Body of pancreas (tissue), 4 donors: ENCODE data around the gene ADRM1. TPM values are rescaled to one million over a fixed set of nuclear protein-coding genes. Genes with fewer than 3 reads are reported as not detected.

Experiments
- ATAC-seq: fragments of 150-250 bp; one replicate; pipeline ENCODE4 v1.9.1; 2016
- DNase-seq, 4 donors: peaks; one replicate each; pipeline ENCODE4 v3.0.0-alpha.2; 2019
- H3K27ac ChIP-seq, 4 donors: fragments of 200-600 bp; sonication (generic); 1 replicate in 3 of 4; 2 replicates in 1 of 4; pipeline versions ENCODE4 v1.5.1 to v1.6.1; 2016 to 2019; ENCODE audit warnings: mild to moderate bottlenecking in 1 of 4, mixed read lengths in 1 of 4, moderate library complexity in 1 of 4
- H3K27me3 ChIP-seq, 2 donors: fragments of 200-600 bp; sonication (generic); one replicate each; pipeline ENCODE4 v1.6.0; 2016; ENCODE audit warnings: mild to moderate bottlenecking in 1 of 2
- H3K36me3 ChIP-seq, 2 donors: fragments of 200-600 bp; sonication (generic); replicated peaks in 1 of 2; 2 replicates each; pipeline ENCODE4 v1.5.1; 2016; ENCODE audit warnings: low read depth in 2 of 2; ENCODE audit not compliant: insufficient read depth in 1 of 2
- H3K4me1 ChIP-seq: fragments of 200-600 bp; sonication (generic); one replicate; pipeline ENCODE4 v1.6.0; 2016
- H3K4me3 ChIP-seq, 2 donors: fragments of 200-600 bp; sonication (generic); 1 replicate in 1 of 2; 2 replicates in 1 of 2; pipeline ENCODE4 v1.5.1; 2016 to 2019
- H3K9me3 ChIP-seq, 3 donors: fragments of 200-600 bp; sonication (generic); 1 replicate in 2 of 3; 2 replicates in 1 of 3; pipeline ENCODE4 v1.5.1; 2016
- POLR2A ChIP-seq, 3 donors: fragments of 450-650 bp; IDR thresholded peaks; one replicate each; pipeline ENCODE4 v1.6.1; 2016; ENCODE audit warnings: antibody characterized with exemption in 3 of 3, mild to moderate bottlenecking in 2 of 3
- WGBS, 2 donors: methylation state at CpG; one replicate each; pipeline ENCODE4 v1.1.5; 2017; 5-methylcytosine and 5-hydroxymethylcytosine counted together
- intact Hi-C: fragments of 100-400 bp; cut with DNase I; formaldehyde crosslinking; loops from one replicate; pipeline ENCODE4 v1.15.1; 2023
- total RNA-seq, 2 donors: library from RNA; depleted of rRNA; stranded (reverse); fragments of >200 nt; gene quantifications; one replicate each; pipeline ENCODE4 v1.1.0, GENCODE V29; 2016
- TF ChIP-seq, protein P1 (sequence below), 7 experiments: fragments of 450-650 bp in 4 of 7; fragments of 200-600 bp in 3 of 7; sonication (generic) in 3 of 7; IDR thresholded peaks; one replicate each; pipeline ENCODE4 v1.5.1; 2016 to 2019; ENCODE audit warnings: antibody characterized with exemption in 7 of 7

The ADRM1 gene
- total RNA-seq, 2 donors from 2014 or later: 79.9 to 104 TPM

DNA sequence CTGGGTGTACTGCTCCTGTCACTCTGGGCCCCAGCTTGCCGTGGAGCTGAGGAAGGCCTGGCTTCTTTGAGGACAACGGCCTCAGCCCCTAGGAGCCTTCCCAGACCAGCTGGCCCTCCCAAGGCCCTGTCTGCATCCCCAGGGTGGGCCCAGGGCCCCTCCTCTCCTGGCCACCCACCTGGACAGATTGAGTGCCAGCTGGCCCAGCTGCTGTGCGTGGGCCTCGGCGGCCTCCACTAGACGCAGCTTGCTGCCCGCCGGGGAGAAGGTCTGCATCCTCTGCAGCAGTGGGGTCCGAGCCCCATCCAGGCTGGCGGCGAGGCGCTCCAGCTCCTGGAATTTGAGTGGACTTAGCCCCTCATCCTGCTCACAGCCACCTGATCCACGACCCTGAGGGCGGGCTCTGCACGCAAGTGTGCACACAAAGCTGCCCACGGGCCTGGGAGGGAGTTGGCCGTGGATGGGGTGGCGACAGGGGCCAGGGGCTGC, 14.4 kb downstream of the ADRM1 start:
- H3K4me3 ChIP-seq: no peak overlapping the region
- no peaks in the 10 kb centered on the region for H3K4me1 ChIP-seq
- WGBS, 2 donors: 86% methylated on average over 18 of the region's 18 CpGs; no CpG with 5 or more reads in 1 of the 2 donors
- H3K9me3 ChIP-seq: no peaks in the 10 kb centered on the region
- no peak for ATAC-seq
- intact Hi-C loops: no loop called here
- peaks cover 0 to 13% of the 10 kb centered on the region in 2 donors for H3K36me3 ChIP-seq
- no peaks in the 10 kb centered on the region for H3K27me3 ChIP-seq
- TF ChIP-seq, protein P1, sequence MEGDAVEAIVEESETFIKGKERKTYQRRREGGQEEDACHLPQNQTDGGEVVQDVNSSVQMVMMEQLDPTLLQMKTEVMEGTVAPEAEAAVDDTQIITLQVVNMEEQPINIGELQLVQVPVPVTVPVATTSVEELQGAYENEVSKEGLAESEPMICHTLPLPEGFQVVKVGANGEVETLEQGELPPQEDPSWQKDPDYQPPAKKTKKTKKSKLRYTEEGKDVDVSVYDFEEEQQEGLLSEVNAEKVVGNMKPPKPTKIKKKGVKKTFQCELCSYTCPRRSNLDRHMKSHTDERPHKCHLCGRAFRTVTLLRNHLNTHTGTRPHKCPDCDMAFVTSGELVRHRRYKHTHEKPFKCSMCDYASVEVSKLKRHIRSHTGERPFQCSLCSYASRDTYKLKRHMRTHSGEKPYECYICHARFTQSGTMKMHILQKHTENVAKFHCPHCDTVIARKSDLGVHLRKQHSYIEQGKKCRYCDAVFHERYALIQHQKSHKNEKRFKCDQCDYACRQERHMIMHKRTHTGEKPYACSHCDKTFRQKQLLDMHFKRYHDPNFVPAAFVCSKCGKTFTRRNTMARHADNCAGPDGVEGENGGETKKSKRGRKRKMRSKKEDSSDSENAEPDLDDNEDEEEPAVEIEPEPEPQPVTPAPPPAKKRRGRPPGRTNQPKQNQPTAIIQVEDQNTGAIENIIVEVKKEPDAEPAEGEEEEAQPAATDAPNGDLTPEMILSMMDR (IDR thresholded peaks at IDR 0.05): no peak
- no peak for TF ChIP-seq POLR2A (IDR thresholded peaks at IDR 0.05)
- DNase-seq: no peak
- no peak overlapping the region for H3K27ac ChIP-seq

DNA sequence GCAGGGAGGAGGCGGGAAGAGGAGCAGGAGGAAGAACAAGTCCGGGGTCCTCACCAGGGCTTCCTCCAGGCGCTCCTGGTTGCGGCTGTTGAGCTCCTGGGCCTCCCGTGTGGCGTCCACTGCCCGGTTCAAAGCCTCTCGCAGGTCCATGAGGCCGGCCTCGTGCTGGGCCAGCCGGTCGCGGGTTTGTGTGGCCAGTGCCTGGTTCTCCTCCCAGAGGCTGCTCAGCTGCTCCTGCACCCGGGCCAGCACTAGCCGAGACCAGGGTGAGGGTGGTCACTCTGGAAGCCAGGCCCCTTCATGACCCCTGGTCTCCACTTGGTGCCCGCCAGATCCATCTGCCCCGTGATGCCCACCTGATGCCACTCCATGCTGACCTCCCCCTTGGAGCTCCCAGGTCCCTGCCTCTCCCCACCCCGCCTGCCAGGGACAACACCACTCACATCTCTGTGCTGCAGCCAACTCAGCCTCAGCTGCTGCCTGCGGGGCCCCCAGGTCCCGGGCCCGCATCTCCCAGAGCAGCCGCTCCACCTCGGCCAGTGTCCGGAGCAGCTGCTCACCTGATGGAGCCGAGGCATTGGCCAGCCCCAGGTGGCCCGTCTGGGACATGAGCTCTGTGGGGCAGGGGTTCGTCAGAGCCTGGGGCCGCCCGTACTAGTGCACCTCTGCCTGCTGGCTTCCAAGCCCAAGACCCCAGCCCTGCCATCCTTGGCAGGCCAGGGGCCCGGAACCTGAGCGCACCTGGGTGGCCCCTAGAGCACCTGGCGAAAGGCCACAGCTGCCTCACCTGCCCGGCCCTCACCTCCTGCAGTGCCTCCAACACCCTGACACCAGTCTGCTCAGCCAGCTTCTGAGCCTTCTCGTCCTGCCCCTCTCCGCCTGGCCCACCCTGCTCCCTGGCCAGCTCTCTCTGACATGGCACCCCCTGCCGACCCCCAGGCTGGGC, 15.9 kb downstream of the ADRM1 start:
- no peak for TF ChIP-seq POLR2A (IDR thresholded peaks at IDR 0.05)
- TF ChIP-seq, protein P1 (IDR thresholded peaks at IDR 0.05): no peak
- peaks cover 0 to 13% of the 10 kb centered on the region in 2 donors for H3K36me3 ChIP-seq
- H3K27me3 ChIP-seq: no peaks in the 10 kb centered on the region
- H3K4me1 ChIP-seq: no peaks in the 10 kb centered on the region
- intact Hi-C loops: no loop called here
- 89 to 95% methylated on average over 17 to 25 of the region's 36 CpGs for WGBS, 2 donors
- ATAC-seq: no peak
- no peak for DNase-seq
- no peak overlapping the region for H3K4me3 ChIP-seq
- no peak overlapping the region for H3K27ac ChIP-seq
- H3K9me3 ChIP-seq: no peaks in the 10 kb centered on the region

DNA sequence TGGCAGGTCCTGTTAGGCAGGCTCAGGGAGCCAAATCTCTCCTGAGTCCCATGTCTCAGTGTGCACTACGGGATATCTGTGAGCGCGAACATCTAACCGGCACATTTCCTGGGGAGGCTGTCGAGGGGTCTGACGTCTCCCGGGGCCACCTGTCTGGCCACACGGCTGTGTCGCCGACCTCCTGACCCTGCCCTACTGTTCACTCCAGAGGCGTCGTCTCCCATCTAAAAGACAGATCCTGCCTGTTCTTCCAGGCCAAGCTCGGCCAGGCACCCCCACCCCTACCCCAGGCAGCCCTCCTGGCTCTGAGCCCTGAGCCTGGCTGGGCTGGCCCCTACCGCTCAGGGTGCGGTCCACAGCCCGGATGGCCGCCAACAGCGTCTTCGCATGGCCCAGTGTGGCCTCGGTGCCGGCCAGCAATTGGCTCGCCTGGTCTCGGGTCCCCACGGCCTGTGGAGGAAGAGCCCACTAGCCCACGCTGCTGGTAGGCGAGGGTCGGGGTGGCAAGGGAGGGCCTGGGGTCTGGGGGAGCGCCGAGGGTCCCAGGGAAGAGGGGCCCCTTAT, 16.6 kb downstream of the ADRM1 start:
- Histone ChIP-seq H3K27me3 (no peaks in the 10 kb centered on the region), H3K4me1 (no peaks in the 10 kb centered on the region), H3K9me3 (no peaks in the 10 kb centered on the region), H3K4me3 (no peak overlapping the region), H3K27ac (no peak overlapping the region), H3K36me3 (peaks cover 0 to 15% of the 10 kb centered on the region in 2 donors)
- 91 to 93% methylated on average over 9 to 25 of the region's 29 CpGs for WGBS, 2 donors
- no peak for TF ChIP-seq POLR2A (IDR thresholded peaks at IDR 0.05)
- TF ChIP-seq, protein P1 (IDR thresholded peaks at IDR 0.05): no peak
- ATAC-seq: no peak
- DNase-seq: no peak
- intact Hi-C loops: no loop called here

DNA sequence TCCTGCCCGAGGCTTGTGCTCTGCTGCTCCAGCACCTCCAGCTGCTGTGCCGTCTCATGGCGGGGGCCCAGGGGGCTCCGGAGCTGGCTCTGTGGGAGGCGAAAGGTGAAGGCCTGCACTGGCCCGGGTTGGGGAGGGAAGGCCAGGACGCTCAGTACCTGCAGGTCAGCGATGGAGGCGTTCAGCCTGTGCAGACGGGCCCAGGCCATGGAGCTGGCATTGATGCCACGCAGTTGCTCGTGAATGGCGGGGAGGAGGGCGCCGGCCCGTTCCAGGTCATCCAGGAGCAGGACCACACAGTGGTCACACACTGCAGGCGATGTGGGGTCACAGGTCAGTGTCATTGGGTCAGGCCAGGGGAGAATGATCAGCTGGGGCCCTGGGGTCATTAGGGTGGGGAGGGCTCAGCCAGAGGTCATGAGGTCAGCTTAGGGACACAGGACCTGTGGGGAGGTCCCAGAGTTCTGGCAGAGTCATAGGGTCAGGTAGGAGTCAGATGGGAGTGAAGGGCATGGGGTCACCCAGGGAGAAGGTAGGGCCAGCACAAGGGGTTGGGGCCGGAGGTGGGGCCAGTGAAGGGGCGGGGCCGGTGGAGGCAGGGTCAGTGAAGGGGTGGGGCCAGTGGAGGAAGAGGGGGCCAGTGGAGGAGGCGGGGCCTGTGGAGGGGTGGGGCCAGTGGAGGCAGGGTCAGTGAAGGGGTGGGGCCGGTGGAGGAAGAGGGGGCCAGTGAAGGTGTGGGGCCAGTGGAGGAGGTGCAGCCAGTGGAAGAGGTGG, 18.0 kb downstream of the ADRM1 start:
- intact Hi-C loops: no loop called here
- Histone ChIP-seq H3K27ac (no peak overlapping the region), H3K27me3 (no peaks in the 10 kb centered on the region), H3K4me3 (no peak overlapping the region), H3K9me3 (no peaks in the 10 kb centered on the region), H3K36me3 (peaks cover 0 to 14% of the 10 kb centered on the region in 2 donors), H3K4me1 (no peaks in the 10 kb centered on the region)
- TF ChIP-seq, protein P1 (IDR thresholded peaks at IDR 0.05): no peak
- TF ChIP-seq POLR2A (IDR thresholded peaks at IDR 0.05): no peak
- DNase-seq (no peak), ATAC-seq (no peak)
- WGBS, 2 donors: 89 to 95% methylated on average over 5 to 21 of the region's 22 CpGs
